Measurements from ENCODE around the gene BSDC1. TPM values are rescaled to one million over a fixed set of nuclear protein-coding genes. Genes with fewer than 3 reads are reported as not detected.

The BSDC1 gene
- total and polyA plus RNA-seq, 2 of the 13 experiments (the other 11 are each of a cell fraction or from before 2014, with no cell fraction given): 40.3 to 64.2 TPM

GRCh38 chr1:32352239-32352745 is 41.9 kb downstream of the BSDC1 start (continued):
- no peak for TF ChIP-seq EED (CRISPR knock-in tag; IDR thresholded peaks at IDR 0.05)
- 0 out of 2 replicates have a peak, but pooled peaks have one; percentile 28 for TF ChIP-seq ZMYM3 (CRISPR knock-in tag; IDR thresholded peaks at IDR 0.05)
- TF ChIP-seq KLF16 (CRISPR knock-in tag; IDR thresholded peaks at IDR 0.05): peak in 1 of 2 experiments; percentile 45; a peak in 1 of 4 replicates
- no peak for TF ChIP-seq DR1 (CRISPR knock-in tag; IDR thresholded peaks at IDR 0.05)
- TF ChIP-seq TAF15 (IDR thresholded peaks at IDR 0.05; ENCODE audit: low read depth, low read length, poor library complexity, severe bottlenecking): no peak
- no peak for TF ChIP-seq NFE2L1 (CRISPR knock-in tag; IDR thresholded peaks at IDR 0.05; ENCODE audit: borderline replicate concordance)
- TF ChIP-seq ZBTB38 (CRISPR knock-in tag; IDR thresholded peaks at IDR 0.05): 0 out of 2 replicates have a peak, but pooled peaks have one; percentile 6
- TF ChIP-seq BRF2 (CRISPR knock-in tag; IDR thresholded peaks at IDR 0.05): no peak
- TF ChIP-seq THAP9 (CRISPR knock-in tag; IDR thresholded peaks at IDR 0.05; ENCODE audit: borderline replicate concordance): peak; percentile 28; the same call in 1 of the 2 replicates
- TF ChIP-seq ZNF430 (CRISPR knock-in tag; IDR thresholded peaks at IDR 0.05): 0 out of 2 replicates have a peak, but pooled peaks have one; percentile 27
- TF ChIP-seq CENPT (CRISPR knock-in tag; IDR thresholded peaks at IDR 0.05; ENCODE audit: low read depth): no peak
- 0 out of 2 replicates have a peak, but pooled peaks have one; percentile 33 for TF ChIP-seq ZNF891 (CRISPR knock-in tag; IDR thresholded peaks at IDR 0.05)
- TF ChIP-seq NR2F6 (IDR thresholded peaks at IDR 0.05): peak; percentile 89
- TF ChIP-seq NR2F6 (CRISPR knock-in tag; IDR thresholded peaks at IDR 0.05): peak; percentile 94
- peak; percentile 62 for TF ChIP-seq RARA (CRISPR knock-in tag; IDR thresholded peaks at IDR 0.05)
- no peak for TF ChIP-seq ZSCAN9 (CRISPR knock-in tag; IDR thresholded peaks at IDR 0.05; ENCODE audit: borderline replicate concordance)
- peak; percentile 79 for TF ChIP-seq ZNF770 (CRISPR knock-in tag; IDR thresholded peaks at IDR 0.05)
- no peak for TF ChIP-seq ZGPAT (CRISPR knock-in tag; IDR thresholded peaks at IDR 0.05)

Data from HepG2 (cell line).